ENCODE data around the gene OSBPL8.
A peak's percentile ranks its signal among the peaks of the same experiment; 100 is the strongest.

Gene OSBPL8

DNA sequence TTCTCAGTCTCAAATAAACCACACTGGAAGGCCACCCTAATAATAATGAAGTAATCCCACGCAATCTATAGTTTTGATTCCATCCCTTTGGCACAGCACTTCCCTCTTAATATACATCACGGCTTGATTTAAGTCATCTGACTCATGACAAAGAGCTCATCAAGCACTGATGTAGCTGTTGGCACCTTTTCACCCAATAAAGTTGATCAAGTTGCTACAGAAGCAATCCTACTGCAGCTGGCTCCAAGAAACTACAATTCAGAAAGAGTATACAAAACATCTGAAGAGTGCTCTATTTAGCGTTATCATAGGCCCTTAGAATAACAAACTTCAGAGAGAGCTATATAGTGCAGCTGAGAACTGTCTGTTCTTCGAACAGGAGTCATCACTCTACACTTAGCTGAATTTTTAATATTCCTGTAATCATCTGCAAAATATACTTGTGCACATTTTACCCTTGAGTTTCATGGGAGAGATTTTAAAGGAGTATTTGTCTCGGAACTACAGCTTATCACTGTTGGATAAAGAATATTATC lies 94.9 kb downstream of the OSBPL8 start:
- DNase-seq (ENCODE audit: low read depth in 3 of 3) = no peak

- DNase-seq (ENCODE audit: low read depth in 3 of 3) = no peak
These were observed 96.8 kb downstream of the OSBPL8 start for GRCh38 chr12:76462668-76463224.

DNA sequence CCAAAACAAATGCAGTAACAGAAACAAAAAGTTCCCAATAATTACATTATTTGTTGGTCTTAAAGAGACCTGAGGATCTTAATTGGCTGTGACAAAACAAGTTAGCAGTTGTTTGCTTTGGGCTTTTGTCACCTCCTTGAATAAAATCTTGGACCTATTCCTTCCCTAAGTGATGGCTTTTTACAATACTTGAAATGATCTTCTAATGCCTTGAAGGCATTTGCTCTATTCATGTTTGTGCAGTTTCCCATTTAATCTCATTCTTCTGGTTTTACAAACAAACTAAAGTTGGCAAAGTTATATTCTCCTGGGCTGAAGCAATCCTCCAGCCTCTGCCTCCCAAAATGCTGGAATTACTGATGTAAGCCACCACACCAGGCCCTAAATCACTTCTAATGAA lies 98.8 kb downstream of the OSBPL8 start:
- DNase-seq (ENCODE audit: low read depth in 3 of 3) = no peak

DNA sequence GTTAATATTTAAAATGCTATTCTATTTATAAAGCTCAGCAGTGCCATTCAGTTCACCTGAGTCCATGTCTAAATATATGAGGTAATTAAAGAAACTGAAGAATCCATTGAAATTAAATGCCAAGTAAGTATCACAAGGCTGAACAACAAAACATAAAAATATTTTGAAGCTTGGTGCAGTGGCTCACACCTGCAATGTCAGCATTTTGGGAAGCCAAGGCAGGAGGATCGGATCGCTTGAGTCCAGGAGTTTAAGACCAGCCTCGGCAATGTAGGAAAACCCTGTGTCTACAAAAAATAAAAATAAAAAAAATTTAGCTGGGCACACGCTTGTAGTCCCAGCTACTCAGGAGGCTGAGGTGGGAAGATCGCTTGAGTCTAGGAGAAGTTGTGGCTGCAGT lies 101.8 kb downstream of the OSBPL8 start:
- DNase-seq (ENCODE audit: low read depth in 3 of 3) = no peak

GRCh38 chr12:76457010-76457409 lies 102.6 kb downstream of the OSBPL8 start:
- DNase-seq (ENCODE audit: low read depth in 3 of 3) = no peak

DNA sequence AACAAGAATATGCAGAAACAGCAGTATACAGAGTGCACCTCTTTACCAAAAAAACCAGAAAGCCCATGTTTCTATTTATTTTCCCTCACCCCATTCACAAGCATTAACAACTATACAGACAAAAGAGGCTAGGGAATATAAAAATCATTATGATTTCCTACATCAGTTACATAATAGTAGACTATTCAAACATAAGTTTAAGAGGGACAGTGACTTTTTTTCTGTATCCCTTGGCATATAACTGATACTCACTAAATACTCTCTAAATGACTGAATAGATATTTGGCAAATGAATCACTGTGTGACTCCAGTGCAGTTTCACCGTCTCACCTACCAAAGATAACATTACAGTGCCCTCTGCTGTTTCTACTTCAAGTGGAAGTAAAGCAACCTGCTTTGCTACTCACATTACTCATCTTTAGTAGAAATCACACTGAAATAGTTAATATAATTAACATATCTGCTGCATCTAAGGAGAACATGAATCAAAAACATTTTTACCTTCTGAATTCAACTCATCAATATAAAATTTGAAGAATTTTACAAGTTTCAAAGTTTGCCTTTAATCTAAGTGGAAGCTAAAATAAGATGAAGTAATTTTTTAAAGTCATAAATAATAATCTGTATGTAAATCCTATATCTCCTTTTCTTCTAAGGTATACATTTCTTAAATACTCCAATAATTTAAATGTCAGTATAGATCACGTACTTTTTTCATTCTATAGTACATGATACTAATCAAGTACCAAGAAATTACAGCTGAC lies 103.8 kb downstream of the OSBPL8 start:
- peak; percentile 4 to 21 (median 18) for DNase-seq (ENCODE audit: low read depth in 3 of 3)

DNA sequence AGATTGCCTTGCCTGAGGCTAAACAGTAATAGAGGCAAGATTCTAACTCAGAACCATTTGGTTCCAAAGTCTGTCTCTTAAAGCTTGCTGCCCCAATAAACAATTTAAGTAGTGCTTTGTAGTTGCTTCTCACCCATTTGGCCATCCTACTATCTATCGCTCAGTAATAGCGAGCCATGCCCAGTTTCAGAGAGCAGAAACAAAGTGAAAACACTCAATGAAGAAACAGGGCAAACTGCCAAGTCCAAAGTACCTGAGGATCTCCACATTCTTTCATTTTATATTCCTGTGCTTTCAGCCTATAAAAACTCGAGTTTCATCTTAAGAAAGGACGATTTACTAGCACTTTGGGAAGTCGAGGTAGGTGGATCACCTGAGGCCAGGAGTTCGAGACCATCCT lies 108.0 kb downstream of the OSBPL8 start:
- no peak for DNase-seq (ENCODE audit: low read depth in 3 of 3)

DNA sequence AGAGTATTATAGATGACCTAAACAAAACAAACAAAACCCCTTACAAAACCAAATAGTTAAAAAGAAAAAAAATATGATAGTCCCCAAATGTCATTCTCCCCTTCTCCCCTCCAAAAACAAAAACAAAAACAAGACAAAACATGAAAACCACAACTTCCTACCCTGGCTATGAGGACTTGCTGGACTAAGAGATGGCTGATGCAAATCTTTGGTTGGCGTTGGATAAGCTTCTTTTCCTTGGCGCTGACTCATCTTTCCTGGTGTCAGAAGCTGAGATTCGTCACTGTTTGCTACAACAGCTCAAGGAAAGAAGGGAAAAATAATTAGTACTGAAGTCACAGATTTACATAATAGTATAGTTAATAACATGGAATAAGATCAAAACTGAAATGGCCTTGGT lies 108.9 kb downstream of the OSBPL8 start:
- no peak for DNase-seq (ENCODE audit: low read depth in 3 of 3)

GRCh38 chr12:76449993-76450392 lies 109.6 kb downstream of the OSBPL8 start:
- no peak for DNase-seq (ENCODE audit: low read depth in 3 of 3)

DNA sequence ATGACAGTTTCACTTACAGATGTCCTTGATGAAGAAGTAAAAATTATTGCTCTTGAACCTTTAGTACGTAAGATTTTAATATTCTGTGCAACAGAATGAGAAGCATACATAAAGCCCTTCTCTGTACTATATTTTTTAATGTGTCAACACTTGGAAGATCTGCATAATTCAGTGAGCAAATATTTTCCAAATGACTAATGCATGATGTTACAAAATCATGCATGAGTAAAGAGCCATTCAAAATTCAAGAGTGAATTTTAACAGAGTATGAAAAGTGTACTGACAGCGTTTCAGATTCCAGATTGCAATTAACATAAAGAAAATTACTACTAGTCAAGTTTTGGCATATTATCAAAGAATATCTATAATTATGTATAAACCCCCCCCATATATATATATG lies 110.0 kb downstream of the OSBPL8 start:
- DNase-seq (ENCODE audit: low read depth in 3 of 3) = no peak

DNA sequence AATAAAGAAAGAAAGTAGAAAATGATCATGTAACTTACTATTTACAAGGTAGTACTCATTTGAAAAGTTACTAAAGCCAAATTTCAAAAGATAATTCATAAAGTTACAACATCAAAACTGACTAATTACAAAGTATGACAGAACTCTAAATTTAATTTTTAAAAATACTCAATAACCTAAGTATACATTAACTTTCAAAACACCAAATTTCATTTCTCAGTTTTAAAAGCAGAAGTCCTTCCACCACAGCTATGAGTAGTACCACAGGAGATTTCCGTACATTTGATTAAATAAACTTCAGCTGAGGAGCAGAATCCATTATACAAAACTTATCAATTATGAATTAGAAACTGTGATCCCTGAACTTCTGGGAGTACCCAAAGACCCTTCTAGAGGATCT lies 110.6 kb downstream of the OSBPL8 start:
- no peak for DNase-seq (ENCODE audit: low read depth in 3 of 3)

GRCh38 chr12:76446090-76446489 lies 113.5 kb downstream of the OSBPL8 start:
- DNase-seq (ENCODE audit: low read depth in 3 of 3) = no peak

GRCh38 chr12:76445462-76445861 lies 114.1 kb downstream of the OSBPL8 start:
- DNase-seq (ENCODE audit: low read depth in 3 of 3) = no peak

- no peak for DNase-seq (ENCODE audit: low read depth in 3 of 3)
These were observed 115.1 kb downstream of the OSBPL8 start for GRCh38 chr12:76444408-76444984.

- no peak for DNase-seq (ENCODE audit: low read depth in 3 of 3)
These were observed 118.6 kb downstream of the OSBPL8 start for GRCh38 chr12:76441016-76441415.

DNA sequence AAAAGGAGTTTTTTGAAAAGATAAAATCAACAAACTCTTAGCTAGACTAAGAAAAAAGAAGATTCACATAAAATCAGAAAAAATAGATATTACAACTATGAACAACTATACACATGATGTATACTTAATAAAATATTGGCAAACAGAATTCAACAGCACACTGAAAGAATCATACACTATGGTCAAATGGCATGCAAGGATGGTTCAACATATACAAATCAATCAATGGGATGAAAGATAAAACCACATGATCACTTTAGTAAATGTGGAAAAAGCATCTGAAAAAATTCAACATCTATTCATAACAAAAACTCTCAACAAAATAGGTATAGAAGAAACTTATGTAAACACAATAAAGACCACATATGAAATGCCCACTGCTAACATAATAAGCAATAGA lies 126.8 kb downstream of the OSBPL8 start:
- no peak for DNase-seq (ENCODE audit: low read depth in 3 of 3)

DNA sequence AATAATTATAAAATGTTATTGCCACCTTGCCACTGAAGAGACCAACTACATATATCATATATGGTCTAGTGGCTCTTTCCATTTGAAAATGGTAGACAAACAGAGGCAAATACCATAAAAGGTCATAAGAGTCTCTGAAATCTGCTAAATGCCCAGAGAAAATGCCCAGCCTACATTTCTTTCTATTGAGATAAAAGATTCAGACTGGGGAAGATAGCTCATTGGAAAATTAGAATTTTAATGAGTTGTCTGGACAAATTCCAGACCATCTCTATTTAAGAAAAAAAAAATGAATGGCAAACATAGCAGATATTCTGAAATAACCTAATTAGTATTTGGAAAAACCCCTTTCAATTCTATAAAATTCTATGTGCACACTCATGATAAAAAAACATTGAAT lies 131.5 kb downstream of the OSBPL8 start:
- DNase-seq (ENCODE audit: low read depth in 3 of 3) = no peak

DNA sequence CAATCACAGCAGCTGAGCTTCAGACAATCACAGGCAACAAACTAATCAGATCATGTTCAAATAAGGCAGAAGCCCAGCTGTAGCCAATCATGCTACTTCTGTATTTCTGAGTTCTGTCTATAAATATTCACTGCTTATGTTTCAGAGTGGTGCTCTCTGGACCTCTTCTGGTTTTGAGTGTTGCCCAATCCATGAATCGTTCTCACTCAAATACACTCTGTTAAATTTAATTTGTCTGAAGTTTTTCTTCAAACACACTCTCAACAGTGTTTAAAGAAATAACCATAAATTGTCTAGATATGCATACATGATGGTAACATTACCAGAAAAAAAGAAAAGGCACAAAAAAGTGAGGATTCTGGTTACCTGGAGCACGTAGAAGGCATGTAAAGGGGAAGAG lies 133.4 kb downstream of the OSBPL8 start:
- no peak for DNase-seq (ENCODE audit: low read depth in 3 of 3)

- DNase-seq (ENCODE audit: low read depth in 3 of 3) = no peak
These were observed 134.6 kb downstream of the OSBPL8 start for GRCh38 chr12:76424941-76425340.

DNA sequence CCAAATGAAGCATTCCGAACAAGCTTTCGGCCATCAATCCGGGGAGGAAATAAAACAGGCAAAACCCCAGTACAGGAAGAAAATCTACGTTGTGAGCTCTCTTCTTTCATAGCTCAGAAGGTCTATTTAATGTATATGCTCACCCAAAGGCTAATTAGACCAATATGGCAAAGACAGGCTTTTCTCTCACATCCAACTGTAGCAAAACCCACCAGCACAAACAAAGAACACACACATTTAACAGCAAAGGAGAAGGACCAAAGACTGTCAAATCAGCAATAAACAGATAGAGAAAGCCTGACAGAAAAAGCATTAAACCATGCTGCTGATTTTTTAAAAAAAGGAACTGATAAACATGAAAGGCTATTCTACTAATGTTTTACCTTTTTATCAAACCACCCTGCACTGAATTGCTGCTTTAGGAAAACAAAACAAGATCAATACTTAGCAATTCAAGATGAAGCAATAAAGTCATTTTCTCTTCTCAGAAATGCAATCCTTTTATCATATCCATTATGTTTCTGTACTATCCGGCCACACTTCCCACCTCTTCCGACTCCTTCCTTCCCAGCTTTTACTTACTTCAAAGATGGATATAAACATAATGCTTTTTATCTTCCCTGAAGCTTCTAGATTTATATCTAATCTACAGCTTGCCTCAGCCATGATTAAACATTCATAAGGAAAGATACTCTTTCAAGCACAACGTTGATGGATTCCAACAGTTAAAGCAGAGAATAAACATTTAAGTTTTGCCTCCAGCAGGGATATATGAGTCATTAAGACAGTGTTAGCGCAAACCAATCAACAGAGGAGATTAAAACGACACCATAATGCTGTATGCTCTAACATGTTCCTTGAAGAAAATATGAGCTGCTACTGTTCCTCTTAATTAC lies 136.8 kb downstream of the OSBPL8 start:
- DNase-seq (ENCODE audit: low read depth in 3 of 3) = no peak

DNA sequence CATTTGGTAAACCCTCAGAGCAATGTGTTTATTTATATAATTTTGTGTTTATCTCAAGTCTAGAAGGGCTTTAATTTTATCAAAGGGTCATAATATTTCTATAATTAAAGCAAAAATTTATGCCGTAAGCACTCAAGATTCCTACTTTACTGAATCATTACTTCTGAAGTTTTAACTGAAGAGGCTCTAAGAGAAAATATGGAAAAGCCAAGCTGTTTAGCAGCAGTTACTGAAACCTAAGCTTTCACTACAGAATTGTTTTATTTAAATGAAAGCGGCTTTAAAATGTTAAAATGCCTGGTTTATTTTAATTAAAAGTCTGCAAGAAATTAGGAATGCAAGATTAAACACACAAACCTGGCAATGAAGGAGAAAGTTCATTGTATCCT lies 137.4 kb downstream of the OSBPL8 start:
- no peak for DNase-seq (ENCODE audit: low read depth in 3 of 3)

GRCh38 chr12:76421046-76421445 lies 138.5 kb downstream of the OSBPL8 start:
- no peak for DNase-seq (ENCODE audit: low read depth in 3 of 3)

Data from stimulated activated CD4-positive, alpha-beta T cell treated with anti-CD3 and anti-CD28 coated beads, TNF-alpha, amount 100 ng/mL, for 48 hours (primary cell).